K562 (cell line): ENCODE data around the gene CNKSR2. TPM values are rescaled to one million over a fixed set of nuclear protein-coding genes. Genes with fewer than 3 reads are reported as not detected.

Experiments
- ATAC-seq: fragments of 200-7000 bp; cut with Tn5 transposase; 3 replicates; pipeline ENCODE4 v1.9.1; 2020; ENCODE audit warnings: moderate library complexity
- BruUV-seq: library from RNA; stranded (reverse); fragments of 400-500 nt; replicated peaks from 2 replicates; lab custom pipeline; 2021; lab: Mats Ljungman, UMichigan
- CTCF ChIA-PET: fragments of 300-600 bp; formaldehyde crosslinking; extraction: SDS; loops from one replicate; lab custom pipeline; 2021; ENCODE audit warnings: low intra/inter-chr PET ratio; lab: Yijun Ruan, JAX
- POLR2A ChIA-PET: fragments of 300-600, 350-650 bp; sonication (Branson Sonifier 250); formaldehyde crosslinking; extraction: SDS; loops from one replicate; lab custom pipeline; 2021; ENCODE audit warnings: antibody characterized with exemption, inconsistent platforms; lab: Yijun Ruan, JAX
- DNase-seq, 4 experiments: peaks; one replicate each; pipeline versions ENCODE4 v3.0.0 to v3.0.0-alpha.2; 2011 to 2018; ENCODE audit warnings: low spot score in 3 of 4, mixed read lengths in 3 of 4; ENCODE audit errors: extremely low read depth in 1 of 4
- FAIRE-seq: peaks from 2 replicates; lab custom pipeline; 2011; peaks lifted over from hg19 to GRCh38; lab: Jason Lieb, UNC
- H2AFZ ChIP-seq: 2 replicates; pipeline ENCODE4 v1.6.0; 2011; ENCODE audit warnings: low read depth, low read length, control low read depth, inconsistent platforms
- H3K27ac ChIP-seq: fragments of 200-600 bp; 3 replicates; pipeline ENCODE4 v1.8.0; 2011; ENCODE audit warnings: low read depth, mild to moderate bottlenecking, control low read depth, inconsistent platforms, low read length, moderate library complexity, mixed read lengths; ENCODE audit errors: extremely low read depth
- H3K27me3 ChIP-seq, 2 experiments: fragments of 300-600 bp in 1 of 2; 2 replicates in 1 of 2; 3 replicates in 1 of 2; pipeline versions ENCODE4 v1.6.0 to v1.8.0; 2011; ENCODE audit warnings: inconsistent platforms in 2 of 2, low read length in 2 of 2, mild to moderate bottlenecking in 1 of 2, mixed read lengths in 1 of 2, moderate library complexity in 1 of 2; ENCODE audit not compliant: control insufficient read depth in 2 of 2, insufficient read depth in 2 of 2
- H3K36me3 ChIP-seq: fragments of 300-600 bp; 3 replicates; pipeline ENCODE4 v1.8.0; 2011; ENCODE audit warnings: mild to moderate bottlenecking, low read length, inconsistent platforms; ENCODE audit not compliant: control insufficient read depth, insufficient read depth
- H3K4me1 ChIP-seq, 2 experiments: fragments of 200-600 bp in 1 of 2; replicated peaks in 1 of 2; 2 replicates in 1 of 2; 3 replicates in 1 of 2; pipeline versions ENCODE4 v1.5.1 to v1.8.0; 2011; ENCODE audit warnings: inconsistent platforms in 2 of 2, low read length in 2 of 2, mild to moderate bottlenecking in 1 of 2, mixed read lengths in 1 of 2, moderate library complexity in 1 of 2; ENCODE audit not compliant: control insufficient read depth in 2 of 2, insufficient read depth in 2 of 2
- H3K4me2 ChIP-seq: 2 replicates; pipeline ENCODE4 v1.6.1; 2011; ENCODE audit warnings: low read length, control low read depth, inconsistent platforms, mixed read lengths; ENCODE audit not compliant: insufficient read depth
- H3K4me3 ChIP-seq: fragments of 200-600 bp; sonication (generic), shearing (Covaris generic); 2 replicates; pipeline ENCODE4 v1.5.1; 2016; ENCODE audit warnings: control low read depth, inconsistent platforms
- H3K79me2 ChIP-seq: fragments of 200-600 bp; 3 replicates; pipeline ENCODE4 v1.8.0; 2011; ENCODE audit warnings: low read length, inconsistent platforms; ENCODE audit not compliant: control insufficient read depth, insufficient read depth
- H3K9ac ChIP-seq, 2 experiments: 2 replicates each; pipeline versions ENCODE4 v1.6.0 to v1.6.1; 2011; ENCODE audit warnings: low read depth in 2 of 2, low read length in 2 of 2, control low read depth in 1 of 2, inconsistent platforms in 1 of 2, mild to moderate bottlenecking in 1 of 2, mixed read lengths in 1 of 2; ENCODE audit not compliant: insufficient read depth in 1 of 2
- H3K9me1 ChIP-seq: one replicate; pipeline ENCODE4 v1.6.0; 2011; ENCODE audit warnings: inconsistent platforms, mild to moderate bottlenecking, low read length, moderate library complexity; ENCODE audit not compliant: control insufficient read depth, insufficient read depth
- H3K9me3 ChIP-seq: replicated peaks from 2 replicates; pipeline ENCODE4 v1.5.1; 2011; ENCODE audit warnings: low read depth, low read length, inconsistent platforms; ENCODE audit not compliant: control insufficient read depth, insufficient read depth
- H4K20me1 ChIP-seq: replicated peaks from 2 replicates; pipeline ENCODE4 v1.6.1; 2011; ENCODE audit warnings: low read length, inconsistent platforms, mixed read lengths; ENCODE audit not compliant: control insufficient read depth, insufficient read depth
- MED1 ChIP-seq: sonication (generic); formaldehyde crosslinking; IDR thresholded peaks from 2 replicates; pipeline ENCODE4 v1.8.1; 2023; ENCODE audit warnings: missing genetic modification reagents, borderline replicate concordance
- POU5F1 ChIP-seq: fragments of 150-350 bp; IDR thresholded peaks from 2 replicates; pipeline ENCODE4 v1.6.1; 2014; ENCODE audit warnings: borderline replicate concordance, low read length, low read depth, mild to moderate bottlenecking; ENCODE audit not compliant: partially characterized antibody
- SMAD1 ChIP-seq: fragments of 150-350 bp; IDR thresholded peaks from 2 replicates; pipeline ENCODE4 v1.6.1; 2014; ENCODE audit warnings: low read length, low read depth; ENCODE audit not compliant: partially characterized antibody
- SREBF2 ChIP-seq: sonication (generic); formaldehyde crosslinking; IDR thresholded peaks from 2 replicates; pipeline ENCODE4 v1.4.0; 2020; ENCODE audit warnings: mild to moderate bottlenecking, missing genetic modification reagents
- ZNF140 ChIP-seq: fragments of 250-450 bp; sonication (Bioruptor Pico); IDR thresholded peaks from 2 replicates; pipeline ENCODE4 v1.8.0; 2021; ENCODE audit warnings: moderate library complexity, mild to moderate bottlenecking, inconsistent platforms
- ZNF274 ChIP-seq: IDR thresholded peaks from 2 replicates; pipeline ENCODE4 v1.6.1; 2011; ENCODE audit warnings: low read depth, mild to moderate bottlenecking, low read length, moderate library complexity, borderline replicate concordance
- ZNF431 ChIP-seq: sonication (generic); formaldehyde crosslinking; IDR thresholded peaks from 2 replicates; pipeline ENCODE4 v1.8.0; 2022; ENCODE audit warnings: mild to moderate bottlenecking, missing genetic modification reagents
- WGBS: fragments of 100-300 bp; shearing (Covaris generic); methylation state at CpG from one replicate; pipeline ENCODE4 v1.1.6; 2016; ENCODE audit warnings: low coverage, mixed read lengths; ENCODE audit not compliant: insufficient coverage; ENCODE audit errors: missing lambda C conversion rate; 5-methylcytosine and 5-hydroxymethylcytosine counted together
- in situ Hi-C: fragments of 300-500 bp; cut with MboI; formaldehyde crosslinking; loops from 4 replicates; pipeline ENCODE4 v1.15.0; 2018; ENCODE audit warnings: inconsistent platforms, mixed read lengths
- intact Hi-C: fragments of 100-400 bp; cut with micrococcal nuclease; formaldehyde crosslinking; loops from 2 replicates; pipeline ENCODE4 v1.14.2; 2022
- polyA plus RNA-seq, 8 experiments: library from polyadenylated mRNA; depleted of rRNA in 4 of 8; stranded (reverse) in 5 of 8; unstranded in 3 of 8; fragments of >200 nt; fragmentation: Nextera tagmentation in 2 of 8; fragmentation: Illumina TruSeq in 1 of 8; extraction: Ambion mirVana in 2 of 8; extraction: Trizol in 1 of 8; gene quantifications; 2 replicates each; pipeline versions ENCODE4 v1.2.1 to v1.2.3, GENCODE V29; 2011 to 2014; ENCODE audit warnings: inconsistent platforms in 1 of 8, missing spikeins in 1 of 8
- total RNA-seq, 7 experiments: library from RNA; depleted of rRNA in 6 of 7; stranded (reverse); fragments of >200 nt in 6 of 7; fragmentation: Illumina TruSeq in 2 of 7; extraction: Trizol in 2 of 7; gene quantifications; 2 replicates each; pipeline versions ENCODE4 v1.2.1 to v1.2.3, GENCODE V29; 2011 to 2021; ENCODE audit warnings: low replicate concordance in 1 of 7
- TF ChIP-seq, protein P1 (sequence below): fragments of 250-450 bp; sonication (Bioruptor Pico); IDR thresholded peaks from 2 replicates; pipeline ENCODE4 v1.8.0; 2022; ENCODE audit warnings: inconsistent platforms, mild to moderate bottlenecking, moderate library complexity, borderline replicate concordance

CNKSR2 gene
- total and polyA plus RNA-seq, 9 of the 15 experiments (the other 6 are each of a cell fraction or from before 2014, with no cell fraction given): not detected

DNA sequence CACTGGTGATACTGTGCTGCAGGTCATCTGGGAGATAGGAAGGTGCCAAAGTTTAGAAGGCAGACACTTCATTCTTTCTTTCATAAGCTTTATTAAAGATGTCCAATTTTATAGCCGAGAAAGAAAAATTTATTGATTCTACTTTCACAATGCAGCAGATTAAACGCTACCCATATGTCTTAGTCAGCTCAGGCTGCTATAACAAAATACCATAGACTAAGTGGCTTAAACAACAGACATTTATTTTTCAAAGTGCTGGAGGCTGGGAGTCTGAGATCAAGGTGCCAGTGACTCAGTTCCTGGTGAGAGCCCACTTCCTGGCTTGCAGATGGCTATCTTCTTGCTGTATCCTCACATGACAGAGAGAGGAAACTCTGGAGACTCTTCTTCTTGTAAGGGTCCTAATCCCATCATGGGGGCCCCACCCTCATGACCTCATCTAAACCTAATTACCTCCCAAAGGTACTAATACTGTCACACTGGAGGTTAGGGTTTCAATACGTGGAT lies 317.3 kb downstream of the CNKSR2 start (continued):
- TF ChIP-seq SREBF2 (no peak), SMAD1 (no peak), ZNF431 (CRISPR knock-in tag) (no peak)

GRCh38 chrX:21698272-21698671 lies 324.1 kb downstream of the CNKSR2 start:
- in situ Hi-C loops: no loop called here
- no TSS peak for BruUV-seq
- no peak for DNase-seq
- no peaks in the 10 kb centered on the region for H3K27me3 ChIP-seq
- H3K27ac ChIP-seq: no peak overlapping the region
- TF ChIP-seq POU5F1 (no peak), MED1 (CRISPR knock-in tag) (no peak), ZNF274 (no peak), ZNF140 (CRISPR knock-in tag) (no peak)
- TF ChIP-seq, protein P1, sequence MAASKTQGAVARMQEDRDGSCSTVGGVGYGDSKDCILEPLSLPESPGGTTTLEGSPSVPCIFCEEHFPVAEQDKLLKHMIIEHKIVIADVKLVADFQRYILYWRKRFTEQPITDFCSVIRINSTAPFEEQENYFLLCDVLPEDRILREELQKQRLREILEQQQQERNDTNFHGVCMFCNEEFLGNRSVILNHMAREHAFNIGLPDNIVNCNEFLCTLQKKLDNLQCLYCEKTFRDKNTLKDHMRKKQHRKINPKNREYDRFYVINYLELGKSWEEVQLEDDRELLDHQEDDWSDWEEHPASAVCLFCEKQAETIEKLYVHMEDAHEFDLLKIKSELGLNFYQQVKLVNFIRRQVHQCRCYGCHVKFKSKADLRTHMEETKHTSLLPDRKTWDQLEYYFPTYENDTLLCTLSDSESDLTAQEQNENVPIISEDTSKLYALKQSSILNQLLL: no peak
- TF ChIP-seq, all 486 proteins: peak for 0
- Histone ChIP-seq H3K9me3 (no peaks in the 10 kb centered on the region), H3K4me1 (no peaks in the 10 kb centered on the region), H3K79me2 (no peaks in the 10 kb centered on the region), H3K9ac (no peak overlapping the region), H4K20me1 (no peaks in the 10 kb centered on the region), H3K4me3 (no peak overlapping the region), H2AFZ (no peak overlapping the region), H3K36me3 (no peaks in the 10 kb centered on the region), H3K9me1 (no peaks in the 10 kb centered on the region), H3K4me2 (no peak overlapping the region)
- WGBS: 0% methylated on average over 3 of the region's 4 CpGs
- intact Hi-C loops: no loop called here
- ATAC-seq: no peak
- ChIA-PET CTCF (no interaction called here), POLR2A (no interaction called here)
- no peak for FAIRE-seq
